ENCODE measurements around the gene BCAS3. TPM values are rescaled to one million over a fixed set of nuclear protein-coding genes. Genes with fewer than 3 reads are reported as not detected.

BCAS3 gene
- total RNA-seq, 1 experiment from 2014 or later = 26.3 TPM

- no peak for TF ChIP-seq REST (IDR thresholded peaks at IDR 0.05; ENCODE audit: low read depth)
- no peak for TF ChIP-seq ELF1 (IDR thresholded peaks at IDR 0.05; ENCODE audit: borderline replicate concordance, low read depth)
- TF ChIP-seq EZH2phosphoT487 (IDR thresholded peaks at IDR 0.05; ENCODE audit: borderline replicate concordance) = no peak
- TF ChIP-seq EZH2 (IDR thresholded peaks at IDR 0.05) = no peak
Measured at GRCh38 chr17:61161615-61162134, 484.0 kb downstream of the BCAS3 start (continued).

- intact Hi-C loops (cut with micrococcal nuclease) = no loop called here
- DNase-seq (ENCODE audit: low read depth, low spot score) (no peak), ATAC-seq (no peak)
- H3K79me2 ChIP-seq (ENCODE audit: insufficient read depth, low read length) = no peaks in the 10 kb centered on the region
- BruUV-seq (replicated peaks) = no TSS peak
- H3K36me3 ChIP-seq (ENCODE audit: control insufficient read depth in 1 of 2, insufficient read depth in 2 of 2, low read length in 2 of 2) = no peaks in the 10 kb centered on the region
- H3K27me3 ChIP-seq (ENCODE audit: insufficient read depth, low read length) = no peaks in the 10 kb centered on the region
- RAD21 ChIA-PET (ENCODE audit: low non-redundant PET in 1 of 2, low total read pairs in 2 of 2, uncharacterized antibody in 2 of 2, unreplicated experiment in 2 of 2) = no interaction called here
- POLR2A ChIA-PET = no interaction called here
- H3K9ac ChIP-seq (ENCODE audit: low read length) = no peak overlapping the region
- no peaks in the 10 kb centered on the region for H3K4me1 ChIP-seq (ENCODE audit: control insufficient read depth in 1 of 2, insufficient read depth in 2 of 2, low read length in 2 of 2)
- no peak overlapping the region for H3K4me3 ChIP-seq (replicated peaks in 1 of 2; ENCODE audit: low read depth in 1 of 2, low read length in 2 of 2)
- CTCF ChIA-PET = no interaction called here
- no peaks in the 10 kb centered on the region for H3K9me2 ChIP-seq (ENCODE audit: insufficient read depth)
- TF ChIP-seq POLR2AphosphoS5 (IDR thresholded peaks at IDR 0.05; ENCODE audit: low read depth, low read length) = no peak
- TF ChIP-seq, protein P1, sequence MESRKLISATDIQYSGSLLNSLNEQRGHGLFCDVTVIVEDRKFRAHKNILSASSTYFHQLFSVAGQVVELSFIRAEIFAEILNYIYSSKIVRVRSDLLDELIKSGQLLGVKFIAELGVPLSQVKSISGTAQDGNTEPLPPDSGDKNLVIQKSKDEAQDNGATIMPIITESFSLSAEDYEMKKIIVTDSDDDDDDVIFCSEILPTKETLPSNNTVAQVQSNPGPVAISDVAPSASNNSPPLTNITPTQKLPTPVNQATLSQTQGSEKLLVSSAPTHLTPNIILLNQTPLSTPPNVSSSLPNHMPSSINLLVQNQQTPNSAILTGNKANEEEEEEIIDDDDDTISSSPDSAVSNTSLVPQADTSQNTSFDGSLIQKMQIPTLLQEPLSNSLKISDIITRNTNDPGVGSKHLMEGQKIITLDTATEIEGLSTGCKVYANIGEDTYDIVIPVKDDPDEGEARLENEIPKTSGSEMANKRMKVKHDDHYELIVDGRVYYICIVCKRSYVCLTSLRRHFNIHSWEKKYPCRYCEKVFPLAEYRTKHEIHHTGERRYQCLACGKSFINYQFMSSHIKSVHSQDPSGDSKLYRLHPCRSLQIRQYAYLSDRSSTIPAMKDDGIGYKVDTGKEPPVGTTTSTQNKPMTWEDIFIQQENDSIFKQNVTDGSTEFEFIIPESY (IDR thresholded peaks at IDR 0.05; ENCODE audit: extremely low read depth, insufficient replicate concordance, low read length) = no peak
- TF ChIP-seq CBX3 (IDR thresholded peaks at IDR 0.05; ENCODE audit: low read depth) = peak; percentile 18; the same call in 1 of the 2 replicates
- no peak overlapping the region for H2AFZ ChIP-seq (ENCODE audit: low read depth, low read length, poor library complexity, severe bottlenecking)
- H3K27ac ChIP-seq (ENCODE audit: low read depth, low read length) = no peak overlapping the region
- no peaks in the 10 kb centered on the region for H4K20me1 ChIP-seq (ENCODE audit: insufficient read depth)
- H3K4me2 ChIP-seq (ENCODE audit: low read length) = no peak overlapping the region
- no peaks in the 10 kb centered on the region for H3K9me3 ChIP-seq (ENCODE audit: control insufficient read depth in 1 of 2, insufficient read depth in 1 of 2, low read depth in 1 of 2, low read length in 2 of 2)
Measured at GRCh38 chr17:61164517-61164916, 486.9 kb downstream of the BCAS3 start.

All from HCT116 (cell line).